ENCODE measurements around the gene RRP36.

RRP36 gene

GRCh38 chr6:43009124-43009523, 12.3 kb upstream of the RRP36 start:
- peak; percentile 14 to 54 (median 44) for DNase-seq

GRCh38 chr6:43011207-43011606, 10.2 kb upstream of the RRP36 start:
- DNase-seq = no peak

DNA sequence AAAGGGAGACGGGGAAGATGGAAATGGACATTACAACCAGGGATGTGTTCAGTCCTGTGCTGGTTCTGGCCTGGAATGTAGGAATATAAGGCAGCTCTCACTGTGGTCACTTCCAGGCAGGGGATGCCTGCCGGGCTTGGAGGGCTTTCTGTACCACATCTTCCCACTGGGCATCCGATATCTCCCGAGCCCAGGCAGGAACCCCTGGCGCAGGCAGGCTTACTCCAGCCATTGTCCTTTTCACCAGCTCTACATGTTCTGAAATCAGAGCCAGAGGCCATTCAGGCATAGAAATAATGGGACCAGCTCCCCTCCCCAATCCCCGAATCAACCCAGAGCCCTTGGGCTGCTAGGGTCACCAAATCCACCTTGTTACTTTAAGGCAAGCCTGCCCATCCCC, 9.1 kb upstream of the RRP36 start:
- no peak for DNase-seq

DNA sequence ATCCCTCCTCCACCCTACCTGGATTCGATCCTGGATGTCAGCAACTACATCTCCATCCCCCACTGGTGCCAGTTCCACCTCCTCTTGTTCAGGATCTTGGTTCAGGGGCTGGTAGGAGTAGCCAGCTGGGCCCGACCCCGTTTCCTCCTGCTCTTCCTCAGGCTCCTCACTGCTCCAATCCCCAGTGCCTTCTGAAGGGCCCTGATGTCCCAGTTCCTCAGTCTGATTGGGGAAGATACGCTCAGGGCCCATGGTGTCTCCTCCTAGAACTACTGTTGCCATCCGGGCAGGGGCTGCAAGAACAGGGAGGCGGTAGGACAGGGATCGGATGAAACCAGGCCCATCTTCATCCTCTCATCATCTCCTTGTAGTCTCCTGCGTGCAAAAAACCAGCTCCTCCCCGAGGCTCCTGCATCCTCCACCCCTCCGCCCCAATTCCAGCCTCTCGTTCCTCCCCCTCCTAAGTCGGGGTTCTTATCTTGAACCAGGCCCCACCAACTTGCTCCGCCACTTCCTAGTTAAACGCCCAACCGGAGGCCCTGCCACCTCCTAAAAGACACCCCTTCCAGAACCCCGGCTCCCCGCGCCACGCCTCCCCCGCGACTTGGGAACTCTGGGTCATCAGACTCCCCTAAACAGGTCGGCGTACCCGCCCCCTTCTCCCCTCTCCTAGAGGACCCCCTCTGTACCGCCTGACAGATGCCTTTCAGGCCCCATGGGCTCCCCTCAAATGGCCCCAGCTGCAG, 8.2 kb upstream of the RRP36 start:
- DNase-seq = peak; percentile 35 to 57 (median 51)

GRCh38 chr6:43013843-43014433, 7.5 kb upstream of the RRP36 start, which contains the start of the genes KLHDC3 and MEA1:
Gene KLHDC3 (plus strand): TSS chr6:43014249. CDS start chr6:43017193, 2,944 bp downstream.
Gene MEA1 (minus strand): TSS chr6:43013946. CDS start chr6:43013813, 133 bp downstream.
- peak; percentile 99 to 100 (median 100) for DNase-seq

DNA sequence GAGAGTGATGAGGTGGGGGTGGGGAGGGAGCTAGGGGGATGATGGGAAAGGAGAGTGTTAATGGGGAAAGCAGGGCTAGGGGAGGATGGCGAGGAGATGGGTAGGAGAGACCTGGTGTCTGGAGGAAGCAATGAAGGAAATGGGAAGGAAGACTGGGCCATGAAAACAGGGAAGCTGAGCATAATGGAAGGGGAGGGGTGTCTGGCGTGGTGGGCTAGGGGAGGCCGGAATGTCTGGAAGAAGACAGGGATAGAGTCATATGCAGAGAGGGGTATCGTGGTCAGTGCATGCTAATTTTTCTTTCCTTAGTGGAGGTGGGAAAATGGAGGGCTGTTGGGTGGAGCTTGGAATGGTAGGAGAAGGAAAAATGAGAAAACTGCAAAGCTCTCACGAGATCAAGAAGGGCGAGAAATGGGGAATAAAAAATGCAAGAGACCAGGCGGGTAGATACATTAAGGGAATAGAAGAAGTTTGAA, 7.0 kb upstream of the RRP36 start:
- peak in 3 of 4 experiments; percentile 26 to 33 (median 30) for DNase-seq

DNA sequence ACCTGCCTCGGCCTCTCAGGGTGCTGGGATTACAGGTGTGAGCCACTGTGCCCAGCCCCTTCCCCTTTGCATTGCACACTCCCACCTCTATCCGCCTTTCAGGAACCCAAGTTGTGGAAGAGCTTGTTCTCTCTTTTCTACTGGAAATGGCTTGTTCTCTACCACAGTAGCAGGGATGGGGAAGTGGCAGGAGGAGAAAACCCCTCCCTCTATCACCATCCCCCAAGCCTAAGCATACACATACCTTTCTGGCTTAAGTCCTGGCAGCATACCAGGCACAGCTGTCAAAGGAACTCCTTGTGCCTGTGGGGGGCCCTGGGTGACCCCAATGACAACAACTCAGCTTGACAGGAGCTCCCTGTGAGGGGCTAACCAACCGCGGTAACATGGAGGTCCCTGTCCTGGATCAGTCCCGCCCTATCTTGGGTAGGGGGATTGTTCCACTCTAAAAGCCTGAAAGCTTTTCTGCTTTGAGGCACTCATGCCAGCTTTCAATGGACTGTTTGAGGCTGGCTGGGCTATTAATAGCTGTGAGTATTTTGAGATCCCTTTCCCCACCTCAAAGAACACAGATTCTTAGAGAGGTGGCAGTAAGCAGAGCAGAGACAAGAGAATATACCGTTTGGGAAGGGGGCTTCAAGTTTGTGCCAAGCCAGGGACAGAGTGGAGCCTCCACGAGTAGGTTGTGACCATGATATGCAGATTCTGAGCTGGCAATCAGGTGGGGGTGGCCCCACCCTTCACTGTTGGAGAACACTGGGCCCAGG, 5.1 kb upstream of the RRP36 start:
- DNase-seq = peak; percentile 4 to 51 (median 44)

DNA sequence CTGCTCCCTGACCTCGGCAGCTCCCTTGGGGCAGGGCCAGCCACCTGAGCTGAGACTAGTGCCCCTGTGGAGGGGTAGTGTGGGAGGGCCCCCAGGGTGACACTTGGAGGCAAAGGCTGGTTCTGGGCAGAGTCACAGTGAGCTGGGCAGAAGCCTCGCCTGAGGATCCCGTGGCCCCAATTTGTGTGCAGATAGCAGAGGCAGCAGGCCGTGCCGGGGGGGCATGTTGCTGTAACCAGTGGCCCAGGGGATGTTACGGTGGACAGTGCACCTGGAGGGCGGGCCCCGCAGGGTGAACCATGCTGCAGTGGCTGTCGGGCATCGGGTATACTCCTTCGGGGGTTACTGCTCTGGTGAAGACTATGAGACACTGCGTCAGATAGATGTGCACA, 4.5 kb upstream of the RRP36 start:
- DNase-seq = no peak

GRCh38 chr6:43019152-43019551, 2.3 kb upstream of the RRP36 start:
- DNase-seq = no peak

DNA sequence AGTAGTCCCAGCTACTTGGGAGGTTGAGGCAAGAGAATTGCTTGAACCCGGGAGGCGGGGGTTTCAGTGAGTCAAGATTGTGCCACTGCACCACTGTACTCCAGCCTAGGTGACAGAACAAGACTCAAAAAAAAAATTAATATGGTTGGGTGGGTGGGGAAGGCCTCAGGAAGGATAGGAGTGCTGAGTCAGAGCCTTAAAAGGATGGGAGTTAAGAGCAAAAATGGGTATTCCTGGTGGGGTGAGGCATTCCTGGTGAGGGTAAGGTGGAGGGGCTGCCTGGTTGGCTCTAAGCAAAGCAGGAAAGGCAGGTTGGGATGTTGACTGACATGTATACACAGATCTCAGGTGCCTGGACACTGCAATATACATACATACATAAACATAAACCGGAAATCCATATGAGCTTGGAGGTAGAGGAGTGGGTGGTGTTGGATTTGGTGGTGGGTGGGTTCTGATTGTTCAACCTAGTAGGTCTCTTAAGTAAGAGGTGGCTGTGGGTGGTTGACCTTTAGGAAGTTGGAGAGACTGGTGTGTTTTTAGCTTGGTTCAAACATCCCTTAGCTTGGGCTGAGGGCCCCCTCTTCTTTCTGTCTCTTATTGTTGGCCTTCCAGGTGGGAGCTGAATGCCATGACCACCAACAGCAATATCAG, 1.2 kb upstream of the RRP36 start:
- peak in 2 of 4 experiments; percentile 28 to 44 for DNase-seq

- no peak for DNase-seq
Observed at GRCh38 chr6:43020847-43021246, 576 bp upstream of the RRP36 start.

GRCh38 chr6:43024436-43024835, 3.0 kb downstream of the RRP36 start:
- DNase-seq = no peak

DNA sequence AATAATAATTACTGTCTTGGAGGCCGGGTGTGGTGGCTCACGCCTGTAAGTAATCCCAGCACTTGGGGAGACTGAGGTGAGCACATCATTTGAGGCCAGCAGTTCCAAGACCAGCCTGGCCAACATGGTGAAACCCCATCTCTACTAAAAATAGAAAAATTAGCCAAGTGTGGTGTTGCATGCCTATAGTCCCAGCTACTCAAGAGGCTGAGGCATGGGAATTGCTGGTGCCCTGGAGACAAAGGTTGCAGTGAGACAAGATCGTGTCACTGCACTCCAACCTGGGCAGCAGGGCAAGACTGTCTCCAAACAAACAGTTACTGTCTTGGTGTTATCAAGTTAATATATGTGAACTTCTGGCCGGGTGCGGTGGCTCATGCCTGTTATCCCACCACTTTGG, 4.9 kb downstream of the RRP36 start:
- no peak for DNase-seq

- DNase-seq = no peak
Observed at GRCh38 chr6:43029120-43029519, 7.7 kb downstream of the RRP36 start.

DNA sequence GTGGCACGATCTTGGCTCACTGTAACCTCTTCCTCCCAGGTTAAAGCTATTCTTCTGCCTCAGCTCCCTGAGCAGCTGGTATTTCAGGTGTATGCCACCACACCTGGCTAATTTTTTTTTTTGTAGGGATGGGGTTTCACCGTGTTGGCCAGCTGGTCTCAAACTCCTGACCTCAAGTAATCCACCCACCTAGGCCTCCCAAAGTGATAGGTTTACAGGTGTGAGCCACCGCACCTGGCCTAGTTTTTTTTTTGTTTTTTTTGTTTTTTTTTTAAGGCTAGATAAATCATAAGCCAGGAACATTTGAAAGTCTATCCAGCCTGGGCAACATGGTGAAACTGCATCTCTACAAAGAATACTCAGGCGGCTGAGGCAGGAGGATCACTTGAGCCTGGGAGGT, 10.9 kb downstream of the RRP36 start:
- no peak for DNase-seq

DNA sequence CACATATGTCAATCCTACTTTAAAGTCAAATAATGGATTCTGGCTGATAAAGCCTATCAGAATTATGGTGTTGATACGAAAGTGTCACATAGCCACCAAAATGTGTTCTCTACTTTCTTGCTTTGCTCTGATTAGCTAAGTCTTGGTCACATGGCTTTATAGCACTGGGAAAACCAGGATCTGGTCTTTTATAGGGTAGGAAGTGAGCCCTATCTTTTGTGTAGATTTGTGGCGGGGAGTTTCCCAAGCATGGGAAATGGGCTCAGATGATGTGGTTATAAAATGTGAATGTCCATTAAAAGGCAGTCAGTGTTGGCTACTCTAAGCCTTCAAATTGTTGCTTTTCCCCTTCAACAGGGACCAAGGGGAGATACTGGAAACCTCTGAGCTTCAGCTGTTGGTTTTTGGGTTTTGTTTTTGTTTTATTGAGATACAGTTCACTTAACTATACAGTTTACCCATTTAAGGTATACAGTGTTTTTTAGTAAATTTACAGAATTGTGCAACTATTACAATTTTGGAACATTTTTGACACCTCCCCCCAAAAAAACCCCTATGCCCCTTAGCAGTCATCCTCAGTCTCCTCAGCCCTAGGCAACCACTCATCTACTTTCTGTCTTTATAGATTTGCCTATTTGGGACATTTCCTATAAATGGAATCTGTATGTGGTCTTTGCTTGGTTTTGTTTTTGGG, 12.2 kb downstream of the RRP36 start:
- DNase-seq = no peak

- no peak for DNase-seq
Observed at GRCh38 chr6:43034190-43034525, 12.7 kb downstream of the RRP36 start.

DNA sequence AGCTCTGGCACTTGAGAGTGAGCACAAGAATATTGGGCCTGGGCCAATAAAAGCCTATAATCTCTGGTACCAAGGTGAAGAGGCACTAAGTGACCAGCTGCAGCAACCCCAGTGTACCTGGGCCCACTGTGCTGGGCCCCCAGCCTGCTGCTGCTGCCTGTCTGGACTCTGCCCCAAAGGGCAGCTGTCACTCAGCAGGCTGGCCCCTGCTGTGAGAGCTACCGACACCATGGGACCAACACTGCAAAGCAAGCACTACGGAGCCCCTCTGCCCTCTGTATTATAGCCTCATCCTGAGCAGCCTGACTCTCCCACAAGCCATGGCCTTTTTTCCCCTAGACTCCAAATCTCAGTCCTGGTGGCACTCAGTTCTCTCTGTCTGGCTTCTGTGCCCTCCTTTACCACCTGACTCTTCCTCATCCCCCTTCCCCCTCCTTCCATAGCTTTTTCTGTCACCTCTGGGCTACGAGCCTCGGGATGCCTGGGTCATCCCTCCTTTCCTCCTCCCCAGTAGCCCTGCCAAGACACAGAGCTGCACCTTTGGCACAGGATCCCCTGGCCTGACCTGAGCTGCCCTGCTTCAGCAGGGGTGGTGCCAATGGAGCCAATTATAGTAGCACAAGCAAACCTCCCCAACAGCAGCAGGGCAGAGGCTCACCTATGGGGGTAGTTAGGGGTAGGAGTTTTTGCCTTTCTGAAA, 14.2 kb downstream of the RRP36 start:
- DNase-seq = no peak

GRCh38 chr6:43036712-43037111, 15.3 kb downstream of the RRP36 start:
- DNase-seq = no peak

DNA sequence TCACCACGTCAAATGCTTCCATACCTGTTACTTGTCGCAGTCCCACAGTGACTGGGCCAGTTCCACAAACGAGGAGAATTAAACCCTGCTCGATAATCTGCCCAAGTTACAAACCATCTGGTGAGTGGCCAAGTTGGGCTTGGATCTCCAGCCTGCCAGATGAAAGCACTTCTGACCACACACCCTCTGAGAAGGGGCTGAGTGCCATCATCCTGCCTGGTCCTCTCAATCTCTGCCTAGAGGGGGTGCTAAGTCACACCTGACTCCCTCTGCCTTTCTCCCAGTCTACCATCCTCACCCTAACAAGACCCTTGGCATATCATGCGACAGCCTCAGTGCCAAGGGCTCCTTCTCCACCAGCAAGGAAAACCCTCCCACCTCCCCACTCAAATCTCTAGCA, 15.8 kb downstream of the RRP36 start:
- DNase-seq = no peak

DNA sequence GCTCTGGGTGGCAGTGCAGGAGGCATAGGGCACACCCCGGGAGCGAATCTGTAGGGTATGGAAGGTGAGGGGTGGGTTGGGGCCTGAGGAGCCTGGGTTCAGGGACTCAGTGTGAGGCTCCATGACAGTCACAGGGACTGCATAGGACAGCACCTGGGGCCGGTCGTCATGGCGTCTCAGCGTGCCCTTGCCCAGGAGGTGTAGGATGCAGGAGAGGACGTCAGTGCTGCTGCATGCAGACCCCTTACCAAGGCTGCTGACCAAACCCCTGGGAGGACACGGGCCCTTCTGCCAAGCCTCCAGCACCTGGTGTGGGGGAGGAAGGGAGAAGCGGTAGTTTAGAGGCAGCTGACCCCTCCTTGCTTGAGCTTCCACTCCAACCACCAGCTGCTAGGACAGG, 16.3 kb downstream of the RRP36 start:
- no peak for DNase-seq

- DNase-seq = no peak
Observed at GRCh38 chr6:43038727-43039126, 17.3 kb downstream of the RRP36 start.

Measured in suppressor macrophage (primary cell).